ENCODE results near the gene COL6A5. TPM values are rescaled to one million over a fixed set of nuclear protein-coding genes. Genes with fewer than 3 reads are reported as not detected.

Gene COL6A5
- total and polyA plus RNA-seq, 9 of the 15 experiments (the other 6 are each of a cell fraction or from before 2014, with no cell fraction given), result 1.5 to 9.7 (median 5.6) TPM

GRCh38 chr3:130473416-130473815, 127.9 kb downstream of the COL6A5 start:
- H3K4me2 ChIP-seq (ENCODE audit: insufficient read depth, low read length), result no peak overlapping the region
- peaks cover 6% of the 10 kb centered on the region; the same call in 1 of the 3 replicates for H3K36me3 ChIP-seq (ENCODE audit: control insufficient read depth, insufficient read depth, low read length)
- no peaks in the 10 kb centered on the region for H3K9me1 ChIP-seq (ENCODE audit: control insufficient read depth, insufficient read depth, low read length)
- no peak for ATAC-seq
- no TSS peak for BruUV-seq (replicated peaks)
- H3K4me3 ChIP-seq, result no peak overlapping the region
- ChIA-PET CTCF (ENCODE audit: low intra/inter-chr PET ratio) (no interaction called here), POLR2A (no interaction called here)
- no peak overlapping the region for H3K27ac ChIP-seq (ENCODE audit: extremely low read depth, low read depth, low read length)
- in situ Hi-C loops (cut with MboI), result no loop called here
- no peak overlapping the region for H2AFZ ChIP-seq (ENCODE audit: low read depth, low read length)
- WGBS (ENCODE audit: insufficient coverage, low coverage, missing lambda C conversion rate), result 50% methylated on average over 2 of the region's 2 CpGs
- no peaks in the 10 kb centered on the region for H3K27me3 ChIP-seq (ENCODE audit: control insufficient read depth in 2 of 2, insufficient read depth in 2 of 2, low read length in 2 of 2)
- no peaks in the 10 kb centered on the region for H4K20me1 ChIP-seq (replicated peaks; ENCODE audit: control insufficient read depth, insufficient read depth, low read length)
- no peaks in the 10 kb centered on the region for H3K9me3 ChIP-seq (replicated peaks; ENCODE audit: control insufficient read depth, insufficient read depth, low read depth, low read length)
- DNase-seq (ENCODE audit: extremely low read depth in 1 of 4, low spot score in 3 of 4), result no peak
- no peaks in the 10 kb centered on the region for H3K79me2 ChIP-seq (ENCODE audit: control insufficient read depth, insufficient read depth, low read length)
- no peak for FAIRE-seq
- no peak overlapping the region for H3K9ac ChIP-seq (ENCODE audit: insufficient read depth in 1 of 2, low read depth in 2 of 2, low read length in 2 of 2)
- intact Hi-C loops (cut with micrococcal nuclease), result no loop called here
- no peaks in the 10 kb centered on the region for H3K4me1 ChIP-seq (replicated peaks in 1 of 2; ENCODE audit: control insufficient read depth in 2 of 2, insufficient read depth in 2 of 2, low read length in 2 of 2)
- no peak for TF ChIP-seq RBM14 (IDR thresholded peaks at IDR 0.05; ENCODE audit: borderline replicate concordance, insufficient read depth, low read depth, low read length)
- no peak for TF ChIP-seq MEF2A (IDR thresholded peaks at IDR 0.05; ENCODE audit: control insufficient read depth, low read depth, low read length)
- no peak for TF ChIP-seq GTF2B (IDR thresholded peaks at IDR 0.05; ENCODE audit: extremely low read depth, insufficient read length)
- TF ChIP-seq MLLT1 (IDR thresholded peaks at IDR 0.05), result no peak
- TF ChIP-seq EZH2 (IDR thresholded peaks at IDR 0.05; ENCODE audit: borderline replicate concordance, low read depth, low read length), result no peak
- TF ChIP-seq CHD1 (IDR thresholded peaks at IDR 0.05; ENCODE audit: low read length), result no peak
- no peak for TF ChIP-seq USF1 (CRISPR knock-in tag; IDR thresholded peaks at IDR 0.05)
- no peak for TF ChIP-seq ZNF311 (CRISPR knock-in tag; IDR thresholded peaks at IDR 0.05)
- TF ChIP-seq ZNF655 (CRISPR knock-in tag; IDR thresholded peaks at IDR 0.05), result no peak
- TF ChIP-seq BRF2 (IDR thresholded peaks at IDR 0.05; ENCODE audit: borderline replicate concordance, insufficient read depth, insufficient read length), result no peak
- no peak for TF ChIP-seq SNRNP70 (optimal IDR thresholded peaks at IDR 0.05; ENCODE audit: low read depth, low read length)
- TF ChIP-seq SAP30 (IDR thresholded peaks at IDR 0.05; ENCODE audit: borderline replicate concordance, insufficient read depth, low read depth, low read length, poor library complexity, severe bottlenecking), result no peak
- TF ChIP-seq NBN (IDR thresholded peaks at IDR 0.05; ENCODE audit: low read depth), result no peak
- no peak for TF ChIP-seq ATF1 (CRISPR knock-in tag; IDR thresholded peaks at IDR 0.05)
- TF ChIP-seq ATF1 (tag; IDR thresholded peaks at IDR 0.05), result no peak
- TF ChIP-seq TCF7 (IDR thresholded peaks at IDR 0.05; ENCODE audit: borderline replicate concordance), result no peak
- TF ChIP-seq IRF1 (CRISPR knock-in tag; IDR thresholded peaks at IDR 0.05; ENCODE audit: borderline replicate concordance), result no peak

Measured in K562 (cell line).